Measurements from ENCODE around the gene WDR70.
A peak's percentile ranks its signal among the peaks of the same experiment; 100 is the strongest.
"Not testable (repeated sequence)": the region's sequence is repeated elsewhere in the genome, so short reads cannot be mapped to it uniquely, and the experiment has no call there.

Gene WDR70

DNA sequence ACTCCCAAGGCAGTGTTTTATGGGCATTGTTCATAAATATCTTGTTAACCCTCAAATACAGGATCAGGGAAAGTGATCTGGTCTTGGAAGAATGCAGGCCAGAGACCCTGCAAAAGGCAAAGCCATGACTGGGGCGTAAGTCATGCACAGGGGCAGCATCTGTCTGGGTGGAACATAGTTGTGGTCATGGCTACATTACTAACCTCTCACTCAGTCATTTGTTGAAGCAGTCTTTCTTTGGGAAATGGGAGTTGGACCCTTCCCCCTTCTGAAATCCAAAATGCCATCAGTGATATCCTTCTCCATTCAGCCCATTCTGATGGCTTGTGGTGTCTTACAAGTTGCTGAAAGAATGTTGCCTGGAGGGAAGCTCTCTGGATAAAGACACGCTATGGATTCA is 392.6 kb downstream of the WDR70 start:
- no peak for DNase-seq

DNA sequence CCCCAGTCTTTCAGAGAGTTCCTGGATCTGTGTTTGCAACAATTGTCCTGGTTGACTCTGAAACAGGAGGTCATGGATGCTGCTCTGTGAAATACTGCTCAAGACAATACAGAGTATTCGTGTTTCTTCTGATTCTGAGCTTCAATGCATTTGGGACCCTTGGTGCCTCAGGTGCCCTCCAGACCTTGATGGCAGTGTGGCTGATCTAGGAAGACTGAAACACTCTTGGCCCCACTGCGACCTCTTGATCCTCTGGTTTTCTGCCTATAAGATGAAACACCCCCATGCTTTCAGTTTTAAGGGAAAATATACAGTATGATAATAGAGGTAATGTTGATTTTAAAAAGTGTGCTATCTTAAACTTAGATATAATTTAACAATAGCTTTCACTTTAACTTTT is 393.1 kb downstream of the WDR70 start:
- DNase-seq, result no peak

DNA sequence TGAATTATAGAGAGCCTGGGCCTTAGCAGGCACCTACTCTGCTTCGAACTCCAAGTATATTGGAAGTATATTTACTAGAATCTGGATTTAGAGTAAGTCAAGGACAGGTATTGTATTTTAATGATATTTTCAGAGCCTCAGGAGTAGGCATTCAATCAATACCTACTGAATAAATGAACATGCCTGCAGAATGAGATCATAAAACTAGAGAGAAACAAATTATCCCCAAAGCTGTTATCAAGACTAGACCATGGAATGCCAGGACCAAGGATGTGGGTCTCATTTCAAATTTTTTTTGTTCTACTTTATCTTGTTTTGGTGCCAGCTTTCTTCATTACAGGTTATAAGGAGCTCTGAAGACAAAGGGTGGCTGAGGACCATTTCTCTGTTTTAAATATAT is 394.7 kb downstream of the WDR70 start:
- DNase-seq, result no peak

DNA sequence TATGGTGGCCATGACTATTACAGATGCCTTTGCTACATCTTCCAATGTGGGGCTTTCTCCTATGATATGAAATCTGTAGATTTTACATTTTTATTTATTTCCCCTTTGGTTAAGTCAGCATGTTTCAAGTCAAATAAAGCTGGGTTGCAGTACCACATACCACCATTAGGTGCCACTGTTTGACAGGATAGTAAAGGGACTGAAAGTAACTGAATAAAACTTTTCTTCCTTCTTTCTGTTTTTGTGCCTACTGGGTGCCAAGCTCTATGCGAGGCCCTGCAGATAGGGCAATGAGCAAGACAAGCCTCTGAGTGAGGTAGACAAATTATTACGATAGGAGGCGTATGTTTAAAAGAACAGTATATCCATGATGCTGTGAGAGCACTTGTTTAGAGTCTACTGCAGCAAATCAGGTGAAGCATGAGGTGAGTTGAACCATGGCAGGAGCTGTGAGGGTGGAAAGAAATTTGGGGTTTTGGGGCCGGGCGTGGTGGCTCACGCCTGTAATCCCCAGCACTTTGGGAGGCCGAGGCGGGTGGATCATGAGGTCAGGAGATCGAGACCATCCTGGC is 395.9 kb downstream of the WDR70 start:
- DNase-seq, result peak; percentile 24 to 32

DNA sequence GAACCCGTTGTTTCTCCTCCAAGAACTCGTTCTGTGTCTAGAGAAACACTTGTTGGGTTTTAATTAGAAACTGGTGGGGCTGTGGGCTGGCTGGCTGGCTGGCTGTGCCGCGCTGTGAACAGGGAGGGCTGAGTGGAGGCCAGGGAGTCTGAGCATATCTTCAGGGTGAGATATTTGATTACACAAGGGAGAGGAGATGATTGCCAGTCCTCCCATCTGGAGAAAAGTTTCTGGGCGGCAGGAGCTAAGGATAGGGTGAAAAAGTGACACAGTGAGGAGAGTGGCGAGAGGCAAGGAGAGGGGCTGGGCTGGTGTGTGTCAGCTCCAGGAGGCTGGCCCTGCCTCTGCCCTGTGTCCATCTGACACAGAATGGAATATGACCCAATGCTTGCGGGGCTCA is 397.7 kb downstream of the WDR70 start:
- no peak for DNase-seq

DNA sequence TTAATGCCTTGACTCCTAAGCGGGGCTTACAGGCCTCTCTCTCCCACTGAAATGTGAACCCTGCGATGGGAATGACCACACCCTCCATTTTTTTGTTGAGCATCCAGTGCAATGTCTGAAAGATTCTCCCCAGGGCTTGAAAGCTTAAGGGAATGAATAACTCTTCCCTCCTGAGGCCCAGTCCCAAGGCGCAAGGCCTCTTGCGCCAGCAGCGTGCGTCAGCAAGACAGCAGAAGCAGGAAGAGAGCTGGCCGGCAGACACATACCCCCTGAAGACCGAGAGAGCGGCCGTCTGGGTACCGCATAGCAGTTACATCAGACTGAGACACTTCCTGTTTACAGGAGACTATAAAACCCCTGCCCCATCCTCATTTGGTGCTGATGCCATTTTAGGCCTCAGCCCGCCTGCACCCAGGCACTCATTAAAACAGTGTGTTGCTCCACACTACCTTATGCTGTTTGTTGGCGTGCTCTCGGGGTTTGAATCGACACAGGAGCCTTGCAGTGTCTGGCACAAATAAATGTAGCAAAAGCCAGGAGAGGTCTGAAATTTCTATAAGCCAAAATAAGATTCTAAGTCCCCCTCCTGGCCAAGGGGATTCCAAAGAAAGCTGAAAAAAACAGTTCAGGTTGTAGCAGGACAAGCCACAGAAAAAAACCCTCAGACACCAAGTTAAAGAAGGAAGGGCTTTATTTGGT is 398.5 kb downstream of the WDR70 start:
- no peak for DNase-seq

DNA sequence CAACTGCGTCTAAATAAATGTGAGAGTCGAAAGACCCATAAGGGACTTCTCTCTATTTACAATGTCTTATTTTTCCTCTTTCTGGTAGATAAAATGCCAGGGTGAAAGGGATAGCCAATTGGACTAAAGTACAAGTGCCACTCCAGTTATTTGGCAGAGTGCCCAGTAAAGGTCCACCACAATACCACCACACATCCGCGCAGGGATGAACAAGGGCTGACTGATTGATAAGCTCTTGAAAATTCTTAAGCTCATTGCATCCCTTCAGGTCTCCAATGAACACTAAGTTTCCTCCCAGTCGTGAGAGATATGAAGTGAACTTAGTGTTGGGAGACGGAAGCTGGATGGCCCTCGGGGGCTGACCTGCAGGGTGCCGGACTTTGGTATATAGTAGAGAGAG is 402.3 kb downstream of the WDR70 start:
- not testable (repeated sequence) for DNase-seq

DNA sequence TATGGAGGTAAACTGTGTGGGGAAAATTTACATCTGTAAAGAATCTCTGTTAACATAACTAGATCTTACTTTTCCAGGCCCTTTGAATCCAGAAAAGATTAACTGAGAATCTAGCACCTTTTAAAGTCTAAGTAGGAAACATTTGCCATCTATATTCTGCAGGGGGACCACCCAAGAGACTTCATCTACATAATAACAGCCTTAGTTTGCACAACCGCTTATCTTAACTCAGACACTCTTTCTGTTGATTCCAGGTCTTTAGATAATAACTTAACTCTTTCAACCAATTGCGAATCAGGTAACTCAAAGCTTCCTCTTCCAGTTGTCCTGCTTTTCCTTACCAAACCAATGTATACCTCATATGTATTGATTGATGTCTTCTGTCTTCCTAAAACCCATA is 407.3 kb downstream of the WDR70 start:
- no peak for DNase-seq

DNA sequence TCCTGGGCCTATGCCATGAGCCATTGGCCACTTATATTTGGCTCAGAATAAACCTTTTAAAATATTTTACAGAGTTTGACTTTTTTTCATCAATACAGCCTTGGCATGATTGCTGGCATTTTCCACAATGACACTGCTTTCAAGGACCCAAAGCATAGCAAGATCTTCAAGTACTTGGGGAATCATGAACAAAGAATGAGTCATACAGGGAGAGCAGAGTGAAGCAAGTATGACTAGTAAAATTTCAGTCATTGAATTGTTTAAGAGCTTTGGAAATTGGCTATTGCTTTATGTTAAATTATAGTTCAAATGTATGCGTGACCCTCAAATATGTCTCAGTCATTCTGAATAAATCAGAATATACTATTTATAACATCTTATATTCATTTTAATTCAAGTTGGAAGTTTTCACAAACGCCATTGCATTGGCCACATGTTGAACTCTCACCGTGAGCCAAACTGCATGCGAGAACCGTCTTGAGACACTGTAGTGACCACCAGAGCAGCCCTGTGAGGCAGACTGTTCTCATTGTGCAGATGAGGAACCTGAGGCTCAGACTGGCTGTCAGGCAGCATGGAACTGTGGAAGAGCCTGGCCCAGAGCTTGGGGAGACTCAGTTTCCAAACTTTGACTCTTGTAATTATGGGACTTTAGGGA is 407.9 kb downstream of the WDR70 start:
- DNase-seq, result no peak

DNA sequence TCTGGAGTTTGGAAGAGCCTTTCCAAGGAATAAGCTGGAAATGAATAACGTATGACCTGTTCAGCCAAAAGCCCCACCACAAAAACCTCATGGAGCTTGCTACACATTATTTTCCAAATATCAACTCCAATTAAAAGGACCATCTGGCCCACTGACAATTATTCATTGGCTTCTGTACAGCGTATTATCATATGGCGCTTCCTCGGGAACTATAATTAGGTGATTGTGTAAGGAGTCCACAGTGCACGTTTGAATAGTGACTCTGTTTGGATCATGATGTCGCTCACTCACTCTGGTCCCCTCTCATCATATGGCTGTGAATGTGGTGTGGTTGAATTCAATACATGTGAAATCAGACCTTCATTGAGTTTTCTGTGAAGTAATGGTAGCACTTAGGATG is 408.6 kb downstream of the WDR70 start:
- no peak for DNase-seq

DNA sequence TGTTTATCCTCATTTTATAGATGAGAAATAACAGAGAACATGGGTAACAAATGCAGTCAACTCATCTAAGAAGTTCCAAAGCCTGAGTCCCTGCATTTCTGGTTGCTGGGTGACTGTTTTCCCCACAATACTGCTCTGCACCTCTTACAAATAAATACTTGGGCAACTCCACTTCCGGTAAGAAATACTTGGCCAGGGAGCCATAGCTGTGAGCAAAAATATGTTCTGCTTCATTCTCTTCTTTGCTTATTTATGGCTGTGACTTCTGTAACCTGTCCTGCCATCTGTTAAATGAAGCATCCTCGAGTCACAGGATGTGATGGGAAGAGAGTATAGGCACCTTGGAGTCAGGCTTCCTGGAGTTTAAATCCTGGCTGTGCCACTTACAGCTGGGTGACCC is 410.9 kb downstream of the WDR70 start:
- DNase-seq, result no peak

DNA sequence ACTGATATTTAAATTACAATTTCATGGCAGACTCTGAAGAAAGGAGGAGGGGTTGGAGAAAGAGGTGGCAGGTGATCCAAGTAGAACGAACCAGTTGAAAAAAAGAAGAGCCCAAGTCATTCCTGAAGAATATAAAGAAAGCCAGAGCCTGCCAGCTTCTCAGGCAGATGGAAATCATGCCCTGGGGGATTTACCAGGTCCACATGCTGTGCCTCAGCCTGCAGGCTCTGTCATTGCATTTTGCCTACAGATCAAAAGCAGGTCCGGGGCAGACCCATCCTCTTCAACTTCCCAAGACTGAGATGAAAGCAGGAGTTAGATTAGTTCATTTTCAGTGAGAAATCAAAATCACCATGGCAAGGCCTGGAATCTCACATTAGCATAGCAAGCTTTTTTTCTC is 412.2 kb downstream of the WDR70 start:
- no peak for DNase-seq

DNA sequence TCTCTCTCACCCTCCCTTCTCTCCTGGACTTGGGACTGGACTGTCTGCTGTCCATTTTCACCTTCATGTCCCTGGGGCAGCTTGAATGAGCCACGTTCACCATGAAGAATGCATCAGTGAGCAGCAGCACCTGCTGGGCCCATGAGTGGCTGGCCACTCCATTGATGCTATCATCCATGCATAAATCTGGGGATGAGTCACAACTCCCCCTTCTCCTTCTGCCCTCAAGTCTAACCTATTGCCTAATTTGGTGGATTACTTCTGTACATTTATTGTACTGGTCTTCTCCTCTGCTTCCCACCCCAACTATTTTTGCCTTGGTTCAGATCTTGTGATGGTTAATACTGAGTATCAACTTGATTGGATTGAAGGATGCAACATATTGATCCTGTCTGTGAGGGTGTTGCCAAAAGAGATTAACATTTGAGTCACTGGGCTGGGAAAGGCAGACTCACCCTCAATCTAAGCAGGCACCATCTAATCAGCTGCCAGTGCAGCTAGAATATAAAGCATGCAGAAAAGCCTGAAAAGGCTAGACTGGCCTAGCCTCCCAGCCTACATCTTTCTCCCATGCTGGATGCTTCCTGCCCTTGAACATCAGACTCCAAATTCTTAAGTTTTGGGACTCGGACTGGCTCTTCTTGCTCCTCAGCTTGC is 414.0 kb downstream of the WDR70 start:
- no peak for DNase-seq

DNA sequence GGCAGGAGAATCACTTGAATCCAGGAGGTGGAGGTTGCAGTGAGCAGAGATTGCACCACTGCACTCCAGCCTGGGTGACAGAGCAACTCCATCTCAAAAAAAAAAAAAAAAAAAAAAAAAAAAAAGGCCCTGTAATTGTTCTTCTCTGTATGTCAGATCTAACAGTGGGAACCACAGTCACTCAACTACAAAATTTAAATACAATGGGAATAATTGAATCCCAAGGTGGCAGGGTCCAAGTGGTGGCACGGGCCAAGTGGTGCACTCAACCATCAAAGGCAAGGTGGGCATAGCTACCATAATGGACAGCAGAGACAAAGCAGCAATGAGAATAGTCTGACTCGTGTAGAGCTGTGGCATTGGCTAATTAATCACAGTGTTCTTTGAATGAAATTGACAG is 416.2 kb downstream of the WDR70 start:
- DNase-seq, result not testable (repeated sequence)

DNA sequence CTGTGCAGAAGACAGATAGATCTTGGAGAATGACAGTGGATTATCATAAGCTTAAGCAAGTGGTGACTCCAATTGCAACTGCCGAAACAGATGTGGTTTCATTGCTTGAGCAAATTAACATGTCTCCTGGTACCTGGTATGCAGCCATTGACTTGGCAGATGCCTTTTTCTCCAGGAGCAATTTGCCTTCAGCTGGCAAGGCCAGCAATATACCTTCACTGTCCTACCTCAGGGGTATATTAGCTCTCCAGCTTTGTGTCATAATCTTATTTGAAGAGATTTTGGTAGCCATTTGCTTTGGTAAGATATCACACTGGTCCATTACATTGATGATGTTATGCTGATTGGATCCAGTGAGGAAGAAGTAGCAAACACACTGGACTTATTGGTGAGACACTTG is 417.3 kb downstream of the WDR70 start:
- not testable (repeated sequence) for DNase-seq

DNA sequence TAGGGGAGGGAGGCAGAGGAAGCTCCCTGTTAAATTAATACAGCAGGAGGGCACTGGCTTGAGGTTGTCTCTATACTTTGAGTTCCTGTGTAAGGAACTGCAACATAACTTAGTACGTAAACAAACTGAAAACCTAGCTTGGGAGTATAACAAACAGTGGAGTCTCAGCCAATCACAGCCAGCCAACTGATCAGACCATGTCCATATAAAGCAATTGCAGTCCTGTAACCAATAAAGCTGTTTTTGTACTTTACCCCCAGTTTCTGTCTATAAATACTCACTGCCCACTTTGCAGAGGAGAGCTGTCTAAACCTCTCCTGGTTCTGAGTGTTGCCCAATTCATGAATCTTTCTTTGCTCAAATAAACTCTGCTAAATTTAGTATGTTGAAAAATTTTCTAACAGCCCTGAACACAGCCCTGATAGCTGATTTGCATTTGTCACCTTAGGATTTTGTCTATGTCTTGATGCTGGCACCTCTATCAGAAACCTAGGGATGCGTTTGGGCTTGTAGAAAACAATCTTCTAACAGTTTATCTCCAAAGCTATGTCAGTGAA is 420.8 kb downstream of the WDR70 start:
- DNase-seq, result no peak

DNA sequence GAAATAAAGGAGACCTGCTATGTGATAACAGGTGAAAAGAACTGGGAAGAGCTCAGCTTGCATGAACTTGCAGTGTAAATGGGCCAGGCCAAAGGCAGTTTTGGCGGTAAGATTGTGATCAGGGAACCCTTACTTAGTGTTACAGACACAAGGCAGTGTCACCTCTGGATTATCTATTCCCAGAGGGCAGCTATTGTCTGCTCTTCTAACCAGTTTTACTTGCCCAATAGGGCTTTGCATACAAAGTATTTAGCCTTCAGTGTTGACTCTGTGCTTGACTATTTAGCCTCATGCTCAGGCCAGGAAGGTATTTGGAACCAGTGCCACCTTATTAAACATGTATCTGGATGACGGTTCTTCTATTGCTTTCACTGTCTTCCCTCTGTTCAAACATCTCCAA is 422.4 kb downstream of the WDR70 start:
- no peak for DNase-seq
